Endothelial cell of umbilical vein (primary cell): Measurements from ENCODE around the gene NTRK2.

Source experiments
- CTCF ChIP-seq, 2 donors: IDR thresholded peaks; 1 replicate in 1 of 2; 2 replicates in 1 of 2; pipeline ENCODE4 v1.5.1; 2011; ENCODE audit warnings: low read length in 2 of 2, mild to moderate bottlenecking in 2 of 2, moderate library complexity in 2 of 2, control low read depth in 1 of 2, inconsistent platforms in 1 of 2, low read depth in 1 of 2; ENCODE audit not compliant: insufficient read depth in 1 of 2; ENCODE audit errors: extremely low read depth in 1 of 2
- EZH2 ChIP-seq: IDR thresholded peaks from 2 replicates; pipeline ENCODE4 v1.6.1; 2012; ENCODE audit warnings: borderline replicate concordance, low read depth, mild to moderate bottlenecking, moderate library complexity, low read length, inconsistent platforms; ENCODE audit not compliant: severe bottlenecking
- FOS ChIP-seq: IDR thresholded peaks from 2 replicates; pipeline ENCODE4 v1.6.1; 2011; ENCODE audit warnings: mild to moderate bottlenecking, low read length, moderate library complexity, borderline replicate concordance; ENCODE audit not compliant: insufficient read depth
- GATA2 ChIP-seq: IDR thresholded peaks from 2 replicates; pipeline ENCODE4 v1.7.0; 2011; ENCODE audit warnings: low read depth, mild to moderate bottlenecking, moderate library complexity, mixed read lengths, low read length; ENCODE audit not compliant: insufficient read length, insufficient read depth
- JUN ChIP-seq: IDR thresholded peaks from 2 replicates; pipeline ENCODE4 v1.6.1; 2011; ENCODE audit warnings: borderline replicate concordance, low read depth; ENCODE audit not compliant: insufficient read length, insufficient read depth
- MAX ChIP-seq: IDR thresholded peaks from 2 replicates; pipeline ENCODE4 v1.6.1; 2011; ENCODE audit not compliant: insufficient read depth, insufficient read length
- MYC ChIP-seq: IDR thresholded peaks from one replicate; pipeline ENCODE4 v1.6.1; 2011; ENCODE audit warnings: mild to moderate bottlenecking, low read depth, low read length
- POLR2A ChIP-seq: IDR thresholded peaks from 2 replicates; pipeline ENCODE4 v1.6.1; 2012; ENCODE audit warnings: low read depth, mild to moderate bottlenecking, control low read depth, low read length
- POLR2AphosphoS5 ChIP-seq: IDR thresholded peaks from 2 replicates; pipeline ENCODE4 v1.6.1; 2012; ENCODE audit warnings: low read depth, mild to moderate bottlenecking, control low read depth, low read length, moderate library complexity; ENCODE audit not compliant: insufficient read depth

- TF ChIP-seq JUN (no peak), POLR2A (no peak), CTCF (IDR thresholded peaks at IDR 0.05; ENCODE audit: extremely low read depth in 1 of 2, insufficient read depth in 1 of 2, low read depth in 1 of 2, low read length in 2 of 2) (no peak), POLR2AphosphoS5 (no peak), MAX (no peak), GATA2 (no peak), FOS (no peak), EZH2 (no peak), MYC (no peak)
These were observed 274.0 kb downstream of the NTRK2 start for GRCh38 chr9:84943482-84944050.
